LNCaP clone FGC (cell line): Measurements from ENCODE around the gene OPTC.
A peak's percentile ranks its signal among the peaks of the same experiment; 100 is the strongest.
"Not testable (repeated sequence)": the region's sequence is repeated elsewhere in the genome, so short reads cannot be mapped to it uniquely, and the experiment has no call there.

Experiments used
- DNase-seq: peaks from one replicate; pipeline ENCODE4 v3.0.0-alpha.2; 2011; ENCODE audit warnings: low read depth
- H3K4me3 ChIP-seq: 2 replicates; pipeline ENCODE4 v1.5.1; 2011; ENCODE audit warnings: mild to moderate bottlenecking, low read depth, low read length, control low read depth
- CTCF ChIP-seq: IDR thresholded peaks from 2 replicates; pipeline ENCODE4 v1.5.1; 2012; ENCODE audit warnings: mild to moderate bottlenecking; ENCODE audit not compliant: control insufficient read depth, insufficient read depth; ENCODE audit errors: extremely low read depth

The OPTC gene

GRCh38 chr1:203493901-203494300, at the start of gene OPTC:
Gene OPTC (plus strand): TSS chr1:203494153. CDS start chr1:203496006, 1,853 bp downstream.
- no peak for TF ChIP-seq CTCF

GRCh38 chr1:203444171-203444576, 49.8 kb upstream of the OPTC start:
- no peak overlapping the region for H3K4me3 ChIP-seq
- peak; percentile 15; the same call in 1 of the 2 replicates for TF ChIP-seq CTCF
- DNase-seq, result no peak

More at GRCh38 chr1:203493901-203494300, at the start of gene OPTC:
- no peak for DNase-seq
- H3K4me3 ChIP-seq, result no peak within 1 kb of the TSS

DNA sequence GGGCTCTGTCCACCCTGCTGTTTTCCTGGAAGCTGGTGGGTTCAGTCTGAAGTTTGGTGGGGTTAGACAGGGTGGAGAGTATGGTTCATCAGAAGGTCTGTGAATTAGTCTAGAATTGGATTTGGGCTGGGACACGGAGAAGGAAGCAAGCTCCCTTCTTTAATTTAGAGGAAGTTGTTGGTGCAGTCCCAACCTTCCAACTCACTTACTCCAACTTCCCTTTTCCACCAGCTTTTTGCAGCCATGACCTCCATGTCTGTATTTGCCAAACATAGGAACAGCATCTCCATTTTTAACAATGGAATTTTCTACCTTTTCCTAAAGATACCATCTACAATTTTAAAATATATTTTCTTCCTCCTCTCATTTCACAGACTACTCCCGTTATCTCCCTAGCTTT, 46.8 kb upstream of the OPTC start:
- no peak for DNase-seq
- H3K4me3 ChIP-seq, result no peak overlapping the region
- no peak for TF ChIP-seq CTCF

GRCh38 chr1:203447598-203447997, 46.4 kb upstream of the OPTC start:
- DNase-seq, H3K4me3 ChIP-seq: not testable (repeated sequence)

- no peak overlapping the region for H3K4me3 ChIP-seq
- no peak for TF ChIP-seq CTCF
- DNase-seq, result no peak
Observed at GRCh38 chr1:203448521-203449061, 45.4 kb upstream of the OPTC start.

- no peak for DNase-seq
- TF ChIP-seq CTCF, result no peak
- H3K4me3 ChIP-seq, result no peak overlapping the region
Observed at GRCh38 chr1:203450001-203450400, 44.0 kb upstream of the OPTC start.

DNA sequence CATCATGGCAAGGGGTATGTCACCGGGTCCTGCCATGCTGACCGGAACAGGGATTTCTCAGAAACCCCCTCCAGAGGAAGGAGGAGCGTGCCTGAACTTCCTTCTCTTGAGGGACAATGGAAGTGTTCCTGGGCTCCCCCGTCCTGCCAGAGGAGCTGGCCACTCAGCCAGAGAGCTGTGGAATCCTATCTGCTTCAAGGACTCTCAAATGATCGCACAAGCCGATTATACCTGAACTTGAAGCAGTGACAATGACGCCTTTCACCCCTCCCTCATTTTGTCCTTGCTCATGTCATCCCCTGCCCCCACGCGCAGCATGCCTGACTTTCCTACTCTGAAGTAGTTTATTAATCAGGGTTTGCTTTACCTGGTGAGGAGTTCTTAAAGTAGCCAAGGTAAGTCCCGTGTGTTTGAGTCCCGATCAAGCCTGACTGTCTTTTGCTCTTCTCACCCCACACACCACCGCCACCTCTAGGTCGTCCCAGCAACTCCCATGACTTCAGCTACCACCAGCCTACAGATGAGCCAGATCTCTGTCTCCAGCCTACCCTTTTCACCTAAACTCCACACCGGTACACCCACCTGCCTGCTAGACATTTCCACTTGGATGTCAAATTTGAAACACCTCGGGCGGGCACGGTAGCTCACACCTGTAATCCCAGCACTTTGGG, 43.3 kb upstream of the OPTC start:
- 0 out of 2 replicates have a peak, but pooled peaks have one; percentile 2 for TF ChIP-seq CTCF
- DNase-seq, result no peak
- H3K4me3 ChIP-seq, result no peak overlapping the region
